HG02970 (cell line): ENCODE data around the gene TRIM44.

ENCODE experiments used
- ATAC-seq: cut with Tn5 transposase; IDR thresholded peaks from one replicate; pipeline ENCODE4 v1.9.1; 2021; ENCODE audit warnings: mild to moderate bottlenecking, moderate library complexity, moderate number of reproducible peaks; ENCODE audit not compliant: unreplicated experiment, low FRiP score

Gene TRIM44

GRCh38 chr11:35662649-35663407 is at the start of gene TRIM44:
Gene TRIM44, plus strand, starts transcription at chr11:35662775. Its CDS starts 337 bp downstream, at chr11:35663112.
- peak; percentile 91 for ATAC-seq

GRCh38 chr11:35614939-35615569 is 47.5 kb upstream of the TRIM44 start:
- no peak for ATAC-seq

GRCh38 chr11:35615921-35616900 is 46.4 kb upstream of the TRIM44 start:
- ATAC-seq: no peak

GRCh38 chr11:35617316-35617686 is 45.3 kb upstream of the TRIM44 start:
- no peak for ATAC-seq

GRCh38 chr11:35617687-35618496 is 44.7 kb upstream of the TRIM44 start, which contains the start of gene FJX1:
Gene FJX1, plus strand, starts transcription at chr11:35618460. Its CDS starts 177 bp downstream, at chr11:35618637.
- no peak for ATAC-seq

- ATAC-seq: no peak
These were observed 44.0 kb upstream of the TRIM44 start for GRCh38 chr11:35618497-35619115.

- no peak for ATAC-seq
These were observed 43.3 kb upstream of the TRIM44 start for GRCh38 chr11:35619116-35619854.

GRCh38 chr11:35619855-35620640 is 42.5 kb upstream of the TRIM44 start:
- no peak for ATAC-seq

- ATAC-seq: no peak
These were observed 41.8 kb upstream of the TRIM44 start for GRCh38 chr11:35620795-35621194.

- no peak for ATAC-seq
These were observed 41.0 kb upstream of the TRIM44 start for GRCh38 chr11:35621620-35622019.

- no peak for ATAC-seq
These were observed 40.5 kb upstream of the TRIM44 start for GRCh38 chr11:35622070-35622469.

- no peak for ATAC-seq
These were observed 38.9 kb upstream of the TRIM44 start for GRCh38 chr11:35623621-35624168.

GRCh38 chr11:35624316-35624715 is 38.3 kb upstream of the TRIM44 start:
- no peak for ATAC-seq

- ATAC-seq: no peak
These were observed 37.8 kb upstream of the TRIM44 start for GRCh38 chr11:35624781-35625180.

GRCh38 chr11:35626501-35626900 is 36.1 kb upstream of the TRIM44 start:
- ATAC-seq: no peak

GRCh38 chr11:35629511-35629910 is 33.1 kb upstream of the TRIM44 start:
- no peak for ATAC-seq

- no peak for ATAC-seq
These were observed 32.7 kb upstream of the TRIM44 start for GRCh38 chr11:35629914-35630313.

- no peak for ATAC-seq
These were observed 30.7 kb upstream of the TRIM44 start for GRCh38 chr11:35631891-35632290.
